Neural cell (in vitro differentiated cells): ENCODE data around the gene CEP72. TPM values are rescaled to one million over a fixed set of nuclear protein-coding genes. Genes with fewer than 3 reads are reported as not detected.

Experiments
- H2AFZ ChIP-seq: fragments of 200-600, 300-800 bp; sonication (generic), shearing (Covaris generic); 2 replicates; pipeline ENCODE4 v1.6.0; 2014; ENCODE audit warnings: low read depth, mild to moderate bottlenecking, antibody characterized with exemption, low read length, moderate library complexity
- H3F3A ChIP-seq: fragments of 200-600 bp; shearing (Covaris generic); 2 replicates; pipeline ENCODE4 v1.6.1; 2016; ENCODE audit warnings: mild to moderate bottlenecking, moderate library complexity, mixed read lengths, antibody characterized with exemption, low read length; ENCODE audit not compliant: insufficient read depth, poor library complexity, severe bottlenecking
- H3K27ac ChIP-seq: fragments of 200-600, 300-800 bp; sonication (generic), shearing (Covaris generic); 2 replicates; pipeline ENCODE4 v1.5.1; 2014; ENCODE audit warnings: mild to moderate bottlenecking, low read length, moderate library complexity
- H3K27me3 ChIP-seq: fragments of 300-800, 200-600 bp; sonication (generic), shearing (Covaris generic); 2 replicates; pipeline ENCODE4 v1.6.0; 2014; ENCODE audit warnings: mild to moderate bottlenecking, low read depth, low read length, moderate library complexity; ENCODE audit not compliant: insufficient read depth
- H3K36me3 ChIP-seq: fragments of 300-800, 200-600 bp; sonication (generic), shearing (Covaris generic); 2 replicates; pipeline ENCODE4 v1.5.1; 2014; ENCODE audit warnings: mild to moderate bottlenecking, antibody characterized with exemption, low read length, moderate library complexity; ENCODE audit not compliant: insufficient read depth
- H3K4me2 ChIP-seq: fragments of 300-800, 200-600 bp; sonication (generic), shearing (Covaris generic); 2 replicates; pipeline ENCODE4 v1.6.0; 2014; ENCODE audit warnings: mild to moderate bottlenecking, low read length
- H3K4me3 ChIP-seq: fragments of 300-800, 200-600 bp; sonication (generic), shearing (Covaris generic); 2 replicates; pipeline ENCODE4 v1.5.1; 2014; ENCODE audit warnings: mild to moderate bottlenecking, low read length, moderate library complexity
- H3K79me2 ChIP-seq: fragments of 200-600 bp; shearing (Covaris generic); replicated peaks from 2 replicates; pipeline ENCODE4 v1.6.0; 2014; ENCODE audit warnings: mild to moderate bottlenecking, low read length, moderate library complexity; ENCODE audit not compliant: insufficient read depth
- H3K9ac ChIP-seq: fragments of 300-800, 200-600 bp; sonication (generic), shearing (Covaris generic); 2 replicates; pipeline ENCODE4 v1.6.1; 2016; ENCODE audit warnings: mild to moderate bottlenecking, low read length, mixed read lengths
- H3K9me2 ChIP-seq: fragments of 200-600 bp; shearing (Covaris generic); 2 replicates; pipeline ENCODE4 v1.6.1; 2016; ENCODE audit warnings: mild to moderate bottlenecking, low read length, mixed read lengths; ENCODE audit not compliant: insufficient read depth
- H3K9me3 ChIP-seq: fragments of 200-600, 300-800 bp; sonication (generic), shearing (Covaris generic); 2 replicates; pipeline ENCODE4 v1.6.1; 2016; ENCODE audit warnings: mild to moderate bottlenecking, mixed run types, low read length, moderate library complexity, mixed read lengths
- H4K20me1 ChIP-seq: fragments of 200-600 bp; shearing (Covaris generic); 2 replicates; pipeline ENCODE4 v1.6.1; 2016; ENCODE audit warnings: mild to moderate bottlenecking, mixed run types; ENCODE audit not compliant: insufficient read depth
- EP300 ChIP-seq: fragments of 450-650 bp; conservative IDR thresholded peaks from 2 replicates; pipeline ENCODE4 v1.6.1; 2014; ENCODE audit warnings: antibody characterized with exemption, mild to moderate bottlenecking, moderate library complexity; ENCODE audit not compliant: poor library complexity, severe bottlenecking
- EZH2 ChIP-seq: fragments of 200-600, 300-800 bp; shearing (Covaris generic), sonication (generic); IDR thresholded peaks from 2 replicates; pipeline ENCODE4 v1.6.1; 2014; ENCODE audit warnings: antibody characterized with exemption, low read length, borderline replicate concordance, mild to moderate bottlenecking; ENCODE audit not compliant: insufficient read depth, poor library complexity, severe bottlenecking
- MXI1 ChIP-seq: fragments of 450-650 bp; conservative IDR thresholded peaks from 2 replicates; pipeline ENCODE4 v1.6.1; 2014; ENCODE audit warnings: antibody characterized with exemption, mild to moderate bottlenecking; ENCODE audit not compliant: poor library complexity, severe bottlenecking
- POLR2AphosphoS5 ChIP-seq: IDR thresholded peaks from 2 replicates; pipeline ENCODE4 v1.6.1; 2012
- RAD21 ChIP-seq: fragments of 450-650 bp; conservative IDR thresholded peaks from 2 replicates; pipeline ENCODE4 v1.6.1; 2014; ENCODE audit warnings: antibody characterized with exemption, mild to moderate bottlenecking, moderate library complexity
- SMC3 ChIP-seq: fragments of 450-650 bp; conservative IDR thresholded peaks from 2 replicates; pipeline ENCODE4 v1.6.1; 2014; ENCODE audit warnings: antibody characterized with exemption, mild to moderate bottlenecking, moderate library complexity; ENCODE audit not compliant: poor library complexity
- TAF1 ChIP-seq: IDR thresholded peaks from 2 replicates; pipeline ENCODE4 v1.6.1; 2012; ENCODE audit warnings: low read depth
- polyA plus RNA-seq: library from polyadenylated mRNA; depleted of rRNA; stranded (reverse); fragments of >200 nt; gene quantifications from 2 replicates; pipeline ENCODE4 v1.2.3, GENCODE V29; 2014
- TF ChIP-seq, protein P1 (sequence below): fragments of 450-650 bp; IDR thresholded peaks from 2 replicates; pipeline ENCODE4 v1.5.1; 2014; ENCODE audit warnings: antibody characterized with exemption, mild to moderate bottlenecking, moderate library complexity; ENCODE audit not compliant: poor library complexity, severe bottlenecking
- TF ChIP-seq, protein P2 (sequence below): IDR thresholded peaks from 2 replicates; pipeline ENCODE4 v1.6.1; 2012; ENCODE audit warnings: borderline replicate concordance

The CEP72 gene
- polyA plus RNA-seq, 1 donor from 2014 or later, result 5.9 TPM

DNA sequence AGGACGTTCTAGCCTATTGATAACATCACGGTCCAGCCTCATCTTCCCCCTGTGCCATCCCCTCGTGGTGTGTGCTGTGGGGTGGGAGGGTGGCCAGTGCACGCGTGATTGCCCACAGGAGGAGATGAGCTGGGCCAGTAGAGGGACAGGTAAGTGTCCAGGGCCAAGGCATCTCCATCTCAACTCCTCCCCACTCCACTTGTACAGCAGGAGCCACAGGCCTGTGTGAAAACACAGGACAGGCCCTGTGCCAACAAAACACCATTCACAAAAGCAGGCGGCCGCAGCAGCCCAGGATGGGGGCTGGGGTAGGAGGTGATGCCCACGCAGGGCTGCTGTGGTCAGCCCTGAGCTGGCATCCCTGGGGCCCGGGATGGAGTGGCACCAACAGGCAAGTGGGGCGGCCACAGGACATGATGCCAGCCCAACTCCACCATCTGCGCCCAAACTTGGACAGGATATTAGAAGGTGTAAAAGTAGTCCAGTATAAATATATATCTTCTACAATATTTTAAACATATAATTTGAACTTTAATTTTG is 48.4 kb downstream of the CEP72 start:
- no peaks in the 10 kb centered on the region for H3K79me2 ChIP-seq
- no peaks in the 10 kb centered on the region for H4K20me1 ChIP-seq
- H3K9me3 ChIP-seq, result peaks cover 10% of the 10 kb centered on the region
- H3K9me2 ChIP-seq, result no peaks in the 10 kb centered on the region
- H2AFZ ChIP-seq, result no peak overlapping the region
- H3K27ac ChIP-seq, result no peak overlapping the region
- TF ChIP-seq RAD21 (no peak), POLR2AphosphoS5 (no peak), MXI1 (no peak), TAF1 (no peak), EZH2 (no peak), SMC3 (no peak), EP300 (no peak)
- TF ChIP-seq, protein P1, sequence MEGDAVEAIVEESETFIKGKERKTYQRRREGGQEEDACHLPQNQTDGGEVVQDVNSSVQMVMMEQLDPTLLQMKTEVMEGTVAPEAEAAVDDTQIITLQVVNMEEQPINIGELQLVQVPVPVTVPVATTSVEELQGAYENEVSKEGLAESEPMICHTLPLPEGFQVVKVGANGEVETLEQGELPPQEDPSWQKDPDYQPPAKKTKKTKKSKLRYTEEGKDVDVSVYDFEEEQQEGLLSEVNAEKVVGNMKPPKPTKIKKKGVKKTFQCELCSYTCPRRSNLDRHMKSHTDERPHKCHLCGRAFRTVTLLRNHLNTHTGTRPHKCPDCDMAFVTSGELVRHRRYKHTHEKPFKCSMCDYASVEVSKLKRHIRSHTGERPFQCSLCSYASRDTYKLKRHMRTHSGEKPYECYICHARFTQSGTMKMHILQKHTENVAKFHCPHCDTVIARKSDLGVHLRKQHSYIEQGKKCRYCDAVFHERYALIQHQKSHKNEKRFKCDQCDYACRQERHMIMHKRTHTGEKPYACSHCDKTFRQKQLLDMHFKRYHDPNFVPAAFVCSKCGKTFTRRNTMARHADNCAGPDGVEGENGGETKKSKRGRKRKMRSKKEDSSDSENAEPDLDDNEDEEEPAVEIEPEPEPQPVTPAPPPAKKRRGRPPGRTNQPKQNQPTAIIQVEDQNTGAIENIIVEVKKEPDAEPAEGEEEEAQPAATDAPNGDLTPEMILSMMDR, result no peak
- TF ChIP-seq, protein P2, sequence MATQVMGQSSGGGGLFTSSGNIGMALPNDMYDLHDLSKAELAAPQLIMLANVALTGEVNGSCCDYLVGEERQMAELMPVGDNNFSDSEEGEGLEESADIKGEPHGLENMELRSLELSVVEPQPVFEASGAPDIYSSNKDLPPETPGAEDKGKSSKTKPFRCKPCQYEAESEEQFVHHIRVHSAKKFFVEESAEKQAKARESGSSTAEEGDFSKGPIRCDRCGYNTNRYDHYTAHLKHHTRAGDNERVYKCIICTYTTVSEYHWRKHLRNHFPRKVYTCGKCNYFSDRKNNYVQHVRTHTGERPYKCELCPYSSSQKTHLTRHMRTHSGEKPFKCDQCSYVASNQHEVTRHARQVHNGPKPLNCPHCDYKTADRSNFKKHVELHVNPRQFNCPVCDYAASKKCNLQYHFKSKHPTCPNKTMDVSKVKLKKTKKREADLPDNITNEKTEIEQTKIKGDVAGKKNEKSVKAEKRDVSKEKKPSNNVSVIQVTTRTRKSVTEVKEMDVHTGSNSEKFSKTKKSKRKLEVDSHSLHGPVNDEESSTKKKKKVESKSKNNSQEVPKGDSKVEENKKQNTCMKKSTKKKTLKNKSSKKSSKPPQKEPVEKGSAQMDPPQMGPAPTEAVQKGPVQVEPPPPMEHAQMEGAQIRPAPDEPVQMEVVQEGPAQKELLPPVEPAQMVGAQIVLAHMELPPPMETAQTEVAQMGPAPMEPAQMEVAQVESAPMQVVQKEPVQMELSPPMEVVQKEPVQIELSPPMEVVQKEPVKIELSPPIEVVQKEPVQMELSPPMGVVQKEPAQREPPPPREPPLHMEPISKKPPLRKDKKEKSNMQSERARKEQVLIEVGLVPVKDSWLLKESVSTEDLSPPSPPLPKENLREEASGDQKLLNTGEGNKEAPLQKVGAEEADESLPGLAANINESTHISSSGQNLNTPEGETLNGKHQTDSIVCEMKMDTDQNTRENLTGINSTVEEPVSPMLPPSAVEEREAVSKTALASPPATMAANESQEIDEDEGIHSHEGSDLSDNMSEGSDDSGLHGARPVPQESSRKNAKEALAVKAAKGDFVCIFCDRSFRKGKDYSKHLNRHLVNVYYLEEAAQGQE, result no peak
- no peaks in the 10 kb centered on the region for H3K27me3 ChIP-seq
- H3K36me3 ChIP-seq, result peaks cover 13% of the 10 kb centered on the region
- no peak overlapping the region for H3K4me3 ChIP-seq
- no peaks in the 10 kb centered on the region for H3F3A ChIP-seq
- no peak overlapping the region for H3K4me2 ChIP-seq
- H3K9ac ChIP-seq, result no peak overlapping the region

DNA sequence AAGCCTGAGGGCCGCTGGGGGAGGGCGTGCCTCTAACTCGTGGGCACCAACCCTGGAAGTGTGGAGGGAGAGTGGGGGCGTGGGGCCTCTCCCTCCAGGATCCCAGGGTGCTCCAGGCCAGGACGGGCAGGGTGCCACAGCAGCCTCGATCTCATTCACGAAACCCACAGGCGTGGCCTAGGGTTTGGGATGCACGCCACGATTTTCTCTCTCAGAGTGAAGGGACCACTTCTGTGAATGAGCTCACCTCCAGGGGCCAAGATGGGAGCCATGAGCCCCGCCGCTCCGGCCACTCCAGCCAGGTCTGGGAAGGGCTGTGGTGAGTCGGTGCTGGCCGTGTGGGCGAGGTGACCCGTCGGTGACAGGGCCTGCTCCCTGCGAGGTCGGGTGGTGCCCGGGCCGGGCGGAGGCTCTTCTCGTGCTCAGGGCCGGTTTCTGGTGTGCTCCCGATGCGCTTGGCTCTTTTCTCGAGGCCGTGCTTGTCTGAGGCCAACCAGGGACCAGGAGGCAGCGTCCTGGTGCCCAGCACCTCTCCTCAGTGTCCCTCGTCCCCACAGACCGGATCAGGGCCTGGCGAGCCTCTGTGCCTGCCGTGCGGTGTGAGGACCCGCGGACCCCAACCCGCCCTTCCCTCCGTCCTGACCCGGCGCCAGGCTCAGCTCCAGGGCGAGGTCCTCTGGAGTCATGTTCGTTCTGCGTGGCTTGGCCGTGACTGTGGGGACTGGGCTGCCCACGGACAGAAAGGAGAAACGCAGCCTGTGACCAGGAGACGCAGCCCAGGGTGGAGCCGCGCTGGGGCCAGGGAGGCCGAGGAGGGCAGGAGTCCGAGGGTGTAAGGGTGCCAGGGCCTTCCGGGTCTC is 50.0 kb downstream of the CEP72 start:
- Histone ChIP-seq H4K20me1 (no peaks in the 10 kb centered on the region), H3K9me3 (peaks cover 10% of the 10 kb centered on the region), H3K27ac (no peak overlapping the region), H3K79me2 (no peaks in the 10 kb centered on the region), H3K36me3 (peaks cover 13% of the 10 kb centered on the region), H2AFZ (no peak overlapping the region), H3K9me2 (no peaks in the 10 kb centered on the region), H3K27me3 (no peaks in the 10 kb centered on the region), H3F3A (no peaks in the 10 kb centered on the region), H3K4me3 (no peak overlapping the region), H3K4me2 (no peak overlapping the region), H3K9ac (no peak overlapping the region)
- TF ChIP-seq RAD21 (no peak), POLR2AphosphoS5 (no peak), TAF1 (no peak), EZH2 (no peak), EP300 (no peak), MXI1 (no peak), SMC3 (no peak)
- TF ChIP-seq, protein P2, result no peak
- TF ChIP-seq, protein P1, result no peak
